Astrocyte (in vitro differentiated cells and primary cell): Measurements from ENCODE around the gene PPIF. TPM values are rescaled to one million over a fixed set of nuclear protein-coding genes. Genes with fewer than 3 reads are reported as not detected.

Experiments used
- DNase-seq: peaks from one replicate; pipeline ENCODE4 v3.0.0-alpha.2; 2010; ENCODE audit warnings: low read depth
- FAIRE-seq: peaks from 2 replicates; lab custom pipeline; 2011; peaks lifted over from hg19 to GRCh38; lab: Jason Lieb, UNC
- H2AFZ ChIP-seq: 2 replicates; pipeline ENCODE4 v1.6.0; 2012; ENCODE audit warnings: low read depth, low read length, inconsistent platforms
- H3K27ac ChIP-seq: 2 replicates; pipeline ENCODE4 v1.5.1; 2011; ENCODE audit warnings: low read depth, low read length, inconsistent platforms
- H3K27me3 ChIP-seq: 2 replicates; pipeline ENCODE4 v1.6.0; 2011; ENCODE audit warnings: low read length, inconsistent platforms; ENCODE audit not compliant: insufficient read depth
- H3K36me3 ChIP-seq: 2 replicates; pipeline ENCODE4 v1.5.1; 2011; ENCODE audit warnings: low read length, inconsistent platforms; ENCODE audit not compliant: insufficient read depth
- H3K4me1 ChIP-seq: 2 replicates; pipeline ENCODE4 v1.5.1; 2011; ENCODE audit warnings: low read length, inconsistent platforms; ENCODE audit not compliant: insufficient read depth
- H3K4me2 ChIP-seq: 2 replicates; pipeline ENCODE4 v1.6.0; 2012; ENCODE audit warnings: low read length, inconsistent platforms
- H3K4me3 ChIP-seq: 2 replicates; pipeline ENCODE4 v1.5.1; 2011; ENCODE audit warnings: low read depth, mild to moderate bottlenecking, low read length, inconsistent platforms; ENCODE audit not compliant: insufficient read depth
- H3K79me2 ChIP-seq: 2 replicates; pipeline ENCODE4 v1.6.0; 2012; ENCODE audit warnings: mild to moderate bottlenecking, low read length, inconsistent platforms; ENCODE audit not compliant: insufficient read depth
- H3K9ac ChIP-seq: 2 replicates; pipeline ENCODE4 v1.6.0; 2012; ENCODE audit warnings: mild to moderate bottlenecking, low read length, inconsistent platforms
- H3K9me3 ChIP-seq: 2 replicates; pipeline ENCODE4 v1.5.1; 2012; ENCODE audit warnings: low read depth, mild to moderate bottlenecking, low read length, inconsistent platforms; ENCODE audit not compliant: insufficient read depth
- H4K20me1 ChIP-seq: 2 replicates; pipeline ENCODE4 v1.6.0; 2012; ENCODE audit warnings: low read length, inconsistent platforms; ENCODE audit not compliant: insufficient read depth
- H3K27ac Mint-ChIP-seq: one replicate; pipeline ENCODE4 v1.8.0; 2021; ENCODE audit warnings: mild to moderate bottlenecking, mixed read lengths; ENCODE audit not compliant: unreplicated experiment
- H3K27me3 Mint-ChIP-seq: one replicate; pipeline ENCODE4 v1.8.0; 2021; ENCODE audit warnings: low read depth, mixed read lengths; ENCODE audit not compliant: unreplicated experiment
- H3K36me3 Mint-ChIP-seq: one replicate; pipeline ENCODE4 v1.8.0; 2021; ENCODE audit warnings: low read depth, mixed read lengths; ENCODE audit not compliant: unreplicated experiment
- H3K4me1 Mint-ChIP-seq: one replicate; pipeline ENCODE4 v1.8.0; 2021; ENCODE audit warnings: low read depth, mixed read lengths; ENCODE audit not compliant: unreplicated experiment
- H3K4me3 Mint-ChIP-seq: one replicate; pipeline ENCODE4 v1.8.0; 2021; ENCODE audit warnings: mild to moderate bottlenecking, moderate library complexity, mixed read lengths; ENCODE audit not compliant: unreplicated experiment
- H3K9me3 Mint-ChIP-seq: one replicate; pipeline ENCODE4 v1.8.0; 2021; ENCODE audit warnings: mild to moderate bottlenecking, mixed read lengths; ENCODE audit not compliant: unreplicated experiment
- EZH2 ChIP-seq: IDR thresholded peaks from 2 replicates; pipeline ENCODE4 v1.6.1; 2012; ENCODE audit warnings: mild to moderate bottlenecking, low read length, inconsistent platforms; ENCODE audit not compliant: insufficient read depth
- total RNA-seq: library from RNA; stranded (reverse); gene quantifications from 2 replicates; pipeline ENCODE4 v1.2.1, GENCODE V29; 2021
- TF ChIP-seq, protein P1 (sequence below): IDR thresholded peaks from 2 replicates; pipeline ENCODE4 v1.5.1; 2011; ENCODE audit warnings: low read depth, mild to moderate bottlenecking, inconsistent platforms, low read length, moderate library complexity; ENCODE audit not compliant: insufficient read depth

PPIF gene
- total RNA-seq, 1 donor from 2014 or later, result 31.7 TPM

DNA sequence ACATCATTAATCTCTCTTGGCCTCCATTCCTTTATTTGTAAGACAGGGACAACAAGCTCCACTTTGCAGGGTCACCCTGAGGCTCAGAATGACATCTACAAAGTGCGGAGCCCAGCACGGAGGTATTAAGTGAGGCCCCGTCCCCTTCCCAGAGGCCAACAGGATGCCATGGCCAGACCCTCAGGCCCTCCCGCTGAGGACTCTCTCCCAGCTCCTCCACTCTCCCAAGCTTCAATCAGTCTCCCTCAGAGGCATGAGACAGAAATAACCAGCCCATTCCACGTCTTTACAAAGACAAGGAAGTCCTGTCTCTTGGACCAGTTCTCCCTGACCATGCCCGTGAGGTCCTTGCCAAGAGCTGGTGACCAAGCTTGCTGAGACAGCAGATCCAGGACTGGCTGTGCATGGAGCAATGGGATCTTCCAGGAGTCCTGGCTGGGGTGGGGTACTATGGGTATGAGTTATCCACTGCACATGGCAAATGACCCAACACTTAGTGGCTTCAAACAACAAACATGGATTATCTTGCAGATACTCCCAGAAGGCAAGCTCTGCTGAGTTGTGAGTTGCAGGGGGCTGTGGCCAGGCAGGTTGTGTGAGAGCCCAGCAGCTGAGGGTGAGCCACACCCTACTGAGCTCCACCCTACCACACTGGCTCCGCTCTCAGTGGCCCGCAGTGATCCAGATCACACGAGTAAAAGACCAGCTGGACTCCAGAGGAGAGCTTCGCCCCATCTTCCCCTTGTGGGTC lies 4.3 kb upstream of the PPIF start:
- Mint-ChIP-seq H3K27ac (no peak overlapping the region), H3K4me3 (no peak overlapping the region), H3K4me1 (peaks cover 2% of the 10 kb centered on the region), H3K9me3 (peaks cover 2% of the 10 kb centered on the region), H3K27me3 (peaks cover 25% of the 10 kb centered on the region), H3K36me3 (no peaks in the 10 kb centered on the region)
- Histone ChIP-seq H3K36me3 (no peaks in the 10 kb centered on the region), H3K9me3 (no peaks in the 10 kb centered on the region), H3K79me2 (peaks cover 7% of the 10 kb centered on the region), H3K4me2 (no peak overlapping the region), H3K4me1 (peaks cover 4% of the 10 kb centered on the region), H3K27ac (no peak overlapping the region), H2AFZ (no peak overlapping the region), H3K4me3 (no peak overlapping the region), H3K9ac (no peak overlapping the region), H4K20me1 (no peaks in the 10 kb centered on the region), H3K27me3 (no peaks in the 10 kb centered on the region)
- no peak for DNase-seq
- no peak for FAIRE-seq
- no peak for TF ChIP-seq EZH2
- TF ChIP-seq, protein P1, sequence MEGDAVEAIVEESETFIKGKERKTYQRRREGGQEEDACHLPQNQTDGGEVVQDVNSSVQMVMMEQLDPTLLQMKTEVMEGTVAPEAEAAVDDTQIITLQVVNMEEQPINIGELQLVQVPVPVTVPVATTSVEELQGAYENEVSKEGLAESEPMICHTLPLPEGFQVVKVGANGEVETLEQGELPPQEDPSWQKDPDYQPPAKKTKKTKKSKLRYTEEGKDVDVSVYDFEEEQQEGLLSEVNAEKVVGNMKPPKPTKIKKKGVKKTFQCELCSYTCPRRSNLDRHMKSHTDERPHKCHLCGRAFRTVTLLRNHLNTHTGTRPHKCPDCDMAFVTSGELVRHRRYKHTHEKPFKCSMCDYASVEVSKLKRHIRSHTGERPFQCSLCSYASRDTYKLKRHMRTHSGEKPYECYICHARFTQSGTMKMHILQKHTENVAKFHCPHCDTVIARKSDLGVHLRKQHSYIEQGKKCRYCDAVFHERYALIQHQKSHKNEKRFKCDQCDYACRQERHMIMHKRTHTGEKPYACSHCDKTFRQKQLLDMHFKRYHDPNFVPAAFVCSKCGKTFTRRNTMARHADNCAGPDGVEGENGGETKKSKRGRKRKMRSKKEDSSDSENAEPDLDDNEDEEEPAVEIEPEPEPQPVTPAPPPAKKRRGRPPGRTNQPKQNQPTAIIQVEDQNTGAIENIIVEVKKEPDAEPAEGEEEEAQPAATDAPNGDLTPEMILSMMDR, result no peak

DNA sequence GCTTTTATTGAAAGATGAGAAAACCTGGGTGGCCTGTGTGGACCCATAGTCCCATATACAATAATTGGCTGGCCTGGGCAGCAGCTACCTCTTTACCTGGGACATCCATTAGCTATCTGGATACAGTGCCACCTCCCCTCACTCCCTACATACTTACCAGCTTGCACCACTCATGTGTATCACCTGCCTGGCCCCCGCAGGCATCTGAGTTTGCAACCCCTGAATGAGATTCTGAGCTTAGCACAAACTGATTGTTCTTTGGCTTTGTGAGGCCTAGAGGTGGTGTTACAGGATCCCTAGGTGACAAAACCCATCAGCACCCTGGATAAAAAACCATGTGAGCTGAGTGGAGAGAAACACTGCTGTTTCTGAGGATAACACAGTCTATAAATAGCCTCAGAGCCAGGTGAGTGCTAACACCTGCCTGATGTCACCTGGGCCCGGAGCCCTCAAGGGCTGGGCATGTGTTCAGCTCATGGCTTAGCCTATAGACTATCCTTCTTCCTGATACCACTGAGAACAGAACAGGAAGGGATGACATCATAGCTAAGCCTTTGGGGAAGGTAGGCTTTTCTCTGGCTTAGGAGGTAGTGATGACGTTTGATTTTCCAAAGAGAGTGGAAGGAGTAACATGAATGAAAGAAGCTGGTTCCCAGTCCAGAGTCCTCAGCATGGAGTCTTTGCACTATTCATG lies 2.6 kb upstream of the PPIF start:
- no peak overlapping the region for H3K4me3 Mint-ChIP-seq
- DNase-seq (no peak), FAIRE-seq (no peak)
- H3K79me2 ChIP-seq, result peaks cover 24% of the 10 kb centered on the region
- no peaks in the 10 kb centered on the region for H3K9me3 ChIP-seq
- H3K4me3 ChIP-seq, result no peak overlapping the region
- no peaks in the 10 kb centered on the region for H3K27me3 ChIP-seq
- H3K27me3 Mint-ChIP-seq, result peaks cover 20% of the 10 kb centered on the region
- H3K36me3 Mint-ChIP-seq, result peaks cover 2% of the 10 kb centered on the region
- H3K4me1 ChIP-seq, result peaks cover 19% of the 10 kb centered on the region
- no peak overlapping the region for H3K27ac Mint-ChIP-seq
- no peaks in the 10 kb centered on the region for H3K9me3 Mint-ChIP-seq
- H3K9ac ChIP-seq, result no peak overlapping the region
- H3K4me2 ChIP-seq, result no peak overlapping the region
- no peaks in the 10 kb centered on the region for H3K36me3 ChIP-seq
- H2AFZ ChIP-seq, result no peak overlapping the region
- no peak for TF ChIP-seq EZH2
- TF ChIP-seq, protein P1, result no peak
- H3K4me1 Mint-ChIP-seq, result peaks cover 2% of the 10 kb centered on the region
- H4K20me1 ChIP-seq, result peaks cover 15% of the 10 kb centered on the region
- H3K27ac ChIP-seq, result no peak overlapping the region
